ENCODE results near the gene ANK3.

The ANK3 gene

DNA sequence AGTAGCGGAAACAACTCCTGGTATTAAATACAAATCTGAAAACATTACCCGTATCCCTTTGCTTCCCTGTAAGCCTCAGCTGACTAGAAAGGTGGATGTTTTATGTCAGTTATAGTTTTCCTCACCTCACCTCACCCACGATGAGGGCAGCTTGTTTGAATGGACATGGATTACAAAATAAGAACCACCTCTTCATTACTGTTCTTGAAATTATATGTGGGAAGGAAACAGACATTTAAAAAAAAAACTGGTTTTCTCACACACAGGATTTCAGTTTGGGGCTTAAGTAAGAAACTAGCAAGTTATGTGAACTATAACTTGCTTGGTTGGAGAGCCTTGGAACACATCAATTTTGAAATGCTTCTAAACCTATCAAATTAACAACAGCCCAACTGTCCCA is 250.4 kb downstream of the ANK3 start:
- TF ChIP-seq, protein P1, sequence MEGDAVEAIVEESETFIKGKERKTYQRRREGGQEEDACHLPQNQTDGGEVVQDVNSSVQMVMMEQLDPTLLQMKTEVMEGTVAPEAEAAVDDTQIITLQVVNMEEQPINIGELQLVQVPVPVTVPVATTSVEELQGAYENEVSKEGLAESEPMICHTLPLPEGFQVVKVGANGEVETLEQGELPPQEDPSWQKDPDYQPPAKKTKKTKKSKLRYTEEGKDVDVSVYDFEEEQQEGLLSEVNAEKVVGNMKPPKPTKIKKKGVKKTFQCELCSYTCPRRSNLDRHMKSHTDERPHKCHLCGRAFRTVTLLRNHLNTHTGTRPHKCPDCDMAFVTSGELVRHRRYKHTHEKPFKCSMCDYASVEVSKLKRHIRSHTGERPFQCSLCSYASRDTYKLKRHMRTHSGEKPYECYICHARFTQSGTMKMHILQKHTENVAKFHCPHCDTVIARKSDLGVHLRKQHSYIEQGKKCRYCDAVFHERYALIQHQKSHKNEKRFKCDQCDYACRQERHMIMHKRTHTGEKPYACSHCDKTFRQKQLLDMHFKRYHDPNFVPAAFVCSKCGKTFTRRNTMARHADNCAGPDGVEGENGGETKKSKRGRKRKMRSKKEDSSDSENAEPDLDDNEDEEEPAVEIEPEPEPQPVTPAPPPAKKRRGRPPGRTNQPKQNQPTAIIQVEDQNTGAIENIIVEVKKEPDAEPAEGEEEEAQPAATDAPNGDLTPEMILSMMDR (IDR thresholded peaks at IDR 0.05; ENCODE audit: low read depth, low read length), result no peak
- H3K4me3 ChIP-seq (replicated peaks in 1 of 2; ENCODE audit: low read depth in 2 of 2, low read length in 2 of 2), result no peak overlapping the region
- DNase-seq (ENCODE audit: low read depth in 2 of 2), result no peak

GRCh38 chr10:60138842-60139241 is 250.8 kb downstream of the ANK3 start:
- no peak overlapping the region for H3K4me3 ChIP-seq (replicated peaks in 1 of 2; ENCODE audit: low read depth in 2 of 2, low read length in 2 of 2)
- no peak for DNase-seq (ENCODE audit: low read depth in 2 of 2)
- TF ChIP-seq, protein P1 (IDR thresholded peaks at IDR 0.05; ENCODE audit: low read depth, low read length), result no peak

GRCh38 chr10:60138026-60138425 is 251.6 kb downstream of the ANK3 start:
- TF ChIP-seq, protein P1 (IDR thresholded peaks at IDR 0.05; ENCODE audit: low read depth, low read length), result no peak
- DNase-seq (ENCODE audit: low read depth in 2 of 2), result no peak
- no peak overlapping the region for H3K4me3 ChIP-seq (replicated peaks in 1 of 2; ENCODE audit: low read depth in 2 of 2, low read length in 2 of 2)

GRCh38 chr10:60137292-60137992 is 252.2 kb downstream of the ANK3 start:
- TF ChIP-seq, protein P1 (IDR thresholded peaks at IDR 0.05; ENCODE audit: low read depth, low read length), result no peak
- no peak for DNase-seq (ENCODE audit: low read depth in 2 of 2)
- H3K4me3 ChIP-seq (replicated peaks in 1 of 2; ENCODE audit: low read depth in 2 of 2, low read length in 2 of 2), result no peak overlapping the region

DNA sequence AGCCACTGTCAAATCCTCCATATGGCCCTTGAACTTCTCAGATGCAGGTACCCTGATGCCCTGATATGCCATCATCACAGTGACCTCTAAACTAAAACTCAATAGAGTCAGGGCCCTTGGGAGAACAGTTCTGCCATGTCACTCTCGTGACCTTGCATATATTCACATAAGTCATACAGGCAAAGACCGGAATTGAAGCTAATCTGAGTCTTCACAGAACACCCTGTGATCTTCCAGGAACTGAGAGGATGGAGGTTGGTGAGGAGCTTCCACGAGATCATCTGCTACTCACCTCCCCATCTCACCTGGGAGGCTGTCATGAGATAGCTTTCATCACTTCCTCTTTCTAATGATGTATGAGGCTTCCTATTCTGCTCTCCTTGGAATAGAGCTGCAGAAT is 254.7 kb downstream of the ANK3 start:
- TF ChIP-seq, protein P1 (IDR thresholded peaks at IDR 0.05; ENCODE audit: low read depth, low read length), result no peak
- no peak overlapping the region for H3K4me3 ChIP-seq (replicated peaks in 1 of 2; ENCODE audit: low read depth in 2 of 2, low read length in 2 of 2)
- no peak for DNase-seq (ENCODE audit: low read depth in 2 of 2)

GRCh38 chr10:60134548-60134947 is 255.1 kb downstream of the ANK3 start:
- TF ChIP-seq, protein P1 (IDR thresholded peaks at IDR 0.05; ENCODE audit: low read depth, low read length), result no peak
- H3K4me3 ChIP-seq (replicated peaks in 1 of 2; ENCODE audit: low read depth in 2 of 2, low read length in 2 of 2), result no peak overlapping the region
- DNase-seq (ENCODE audit: low read depth in 2 of 2), result no peak

GRCh38 chr10:60130130-60130579 is 259.5 kb downstream of the ANK3 start:
- no peak for DNase-seq (ENCODE audit: low read depth in 2 of 2)
- TF ChIP-seq, protein P1 (IDR thresholded peaks at IDR 0.05; ENCODE audit: low read depth, low read length), result no peak
- no peak overlapping the region for H3K4me3 ChIP-seq (replicated peaks in 1 of 2; ENCODE audit: low read depth in 2 of 2, low read length in 2 of 2)
